CD1c-positive myeloid dendritic cell (primary cell): ENCODE data around the gene ATP2B2.

Source experiments
- DNase-seq: peaks from one replicate; pipeline ENCODE4 v3.0.0-alpha.2; 2016; ENCODE audit errors: extremely low spot score

Gene ATP2B2

GRCh38 chr3:10493202-10493589 lies 12.2 kb downstream of the ATP2B2 start:
- no peak for DNase-seq

GRCh38 chr3:10492364-10493201 lies 12.8 kb downstream of the ATP2B2 start:
- no peak for DNase-seq

DNA sequence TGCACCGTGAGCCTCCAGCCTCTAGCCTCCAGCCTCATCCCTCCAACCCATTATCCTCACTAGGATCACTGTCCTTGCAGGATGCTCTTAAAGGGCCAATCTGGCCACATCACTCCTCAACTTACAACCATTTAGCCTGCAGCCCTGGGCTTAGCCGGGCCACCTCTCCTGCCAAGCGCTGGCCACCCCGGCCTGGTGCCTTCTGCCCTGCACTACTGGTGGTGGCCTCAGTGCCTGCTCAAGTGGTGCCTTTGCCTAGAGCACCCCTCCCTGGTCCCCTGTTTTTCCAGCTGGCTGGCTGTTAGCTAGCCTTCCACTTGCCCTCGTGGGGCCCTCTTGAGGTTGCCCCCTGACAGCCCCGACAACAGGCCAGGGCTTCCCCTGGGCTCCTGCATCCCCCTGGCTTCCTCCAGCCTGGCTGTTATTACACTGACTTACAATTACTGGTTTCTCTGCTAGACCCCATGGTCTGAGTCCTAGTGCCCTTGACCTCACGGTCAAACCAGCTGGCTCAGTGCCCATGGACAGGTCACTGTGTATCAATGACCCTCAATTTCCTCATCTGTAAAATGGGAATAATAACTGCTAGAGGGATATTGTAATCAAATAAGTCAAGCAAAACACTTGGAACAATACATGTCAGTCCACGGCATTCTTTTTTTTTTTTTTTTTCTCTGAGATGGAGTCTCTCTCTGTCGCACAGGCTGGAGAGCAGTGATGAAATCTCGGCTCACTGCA lies 15.5 kb downstream of the ATP2B2 start:
- no peak for DNase-seq

DNA sequence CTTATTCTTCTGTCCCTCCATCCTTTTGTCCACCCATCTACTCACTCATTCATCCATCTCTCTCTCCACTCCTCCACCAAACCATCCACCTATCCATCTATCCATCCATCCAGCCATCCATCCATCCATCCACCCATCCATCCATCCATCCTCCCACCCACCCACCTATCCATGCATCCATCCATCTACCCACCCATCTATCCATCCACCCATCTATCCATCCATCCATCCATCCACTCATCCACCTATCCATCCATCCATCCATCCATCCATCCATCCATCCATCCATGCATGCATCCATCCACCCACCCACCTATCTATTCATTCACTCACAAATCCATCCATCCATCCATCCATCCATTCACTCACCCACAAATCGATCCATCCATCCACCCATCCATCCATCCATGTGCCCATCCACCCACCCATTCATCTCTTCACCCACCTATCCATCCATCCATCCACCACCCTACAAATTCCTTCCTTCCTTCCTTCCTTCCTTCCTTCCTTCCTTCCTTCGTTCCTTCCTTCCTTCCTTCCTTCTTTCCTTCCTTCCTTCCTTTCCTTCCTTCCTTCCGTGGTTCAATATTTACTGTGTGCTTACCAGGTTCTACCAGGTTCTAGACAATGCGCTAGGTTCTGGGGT lies 17.3 kb downstream of the ATP2B2 start:
- no peak for DNase-seq

DNA sequence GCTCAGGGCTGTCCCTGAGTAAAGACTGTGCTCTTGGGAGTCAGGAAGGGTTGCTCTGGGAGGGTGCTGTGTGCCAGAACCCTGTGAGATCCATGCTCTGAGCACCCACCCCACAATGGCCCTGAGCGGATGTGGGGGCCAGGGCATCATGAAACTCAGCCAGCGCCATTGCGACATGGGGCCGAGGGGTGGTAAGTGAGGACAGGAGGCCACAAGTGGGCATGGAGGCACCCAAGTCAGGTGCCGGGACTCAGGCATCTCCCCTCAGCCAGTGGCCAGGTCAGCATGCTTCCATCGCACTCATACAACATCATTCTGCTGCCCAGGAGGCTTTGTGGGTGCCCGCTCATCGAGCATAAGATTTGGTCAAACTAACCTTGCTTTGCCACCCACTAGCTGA lies 19.6 kb downstream of the ATP2B2 start:
- DNase-seq = no peak

DNA sequence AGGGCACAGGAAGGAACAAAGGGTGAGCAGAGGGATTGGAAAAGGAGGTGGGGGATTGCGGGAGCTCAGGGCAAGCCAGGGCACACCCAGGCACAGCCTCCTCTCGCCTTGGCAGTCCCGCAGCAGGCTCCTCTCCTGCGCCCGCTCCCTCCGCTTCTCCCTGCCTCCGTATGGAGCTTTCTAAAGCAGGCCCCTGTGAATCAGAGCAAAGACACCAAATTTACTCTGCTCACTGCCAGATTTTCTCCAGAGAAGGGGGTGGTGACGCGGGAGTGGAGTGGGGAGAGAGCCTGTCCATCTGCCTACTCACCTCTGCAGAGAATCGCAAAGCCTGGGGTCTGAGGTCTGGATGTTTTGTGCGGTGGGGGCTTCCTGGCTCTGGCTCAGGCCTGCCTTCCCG lies 20.0 kb downstream of the ATP2B2 start:
- DNase-seq = no peak

DNA sequence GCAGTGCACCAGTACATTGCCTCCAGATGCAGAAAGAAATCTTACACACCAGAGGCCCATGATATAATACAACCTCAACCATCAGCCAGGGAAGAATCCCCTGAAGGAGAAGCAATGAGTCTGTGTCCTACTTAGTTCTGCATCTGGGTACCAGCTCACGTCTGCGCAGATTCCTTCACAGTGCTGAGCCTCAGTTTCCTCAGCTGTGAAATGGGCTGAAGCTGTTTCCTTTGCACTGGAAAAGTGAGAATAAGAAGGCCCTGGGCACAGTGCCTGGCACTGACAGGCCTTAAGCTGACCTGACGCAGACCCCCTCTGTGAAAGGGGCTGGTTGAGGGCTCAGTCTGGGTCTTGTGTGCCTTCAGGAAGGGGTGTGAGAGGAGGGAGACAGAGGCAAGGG lies 20.7 kb downstream of the ATP2B2 start:
- DNase-seq = no peak

DNA sequence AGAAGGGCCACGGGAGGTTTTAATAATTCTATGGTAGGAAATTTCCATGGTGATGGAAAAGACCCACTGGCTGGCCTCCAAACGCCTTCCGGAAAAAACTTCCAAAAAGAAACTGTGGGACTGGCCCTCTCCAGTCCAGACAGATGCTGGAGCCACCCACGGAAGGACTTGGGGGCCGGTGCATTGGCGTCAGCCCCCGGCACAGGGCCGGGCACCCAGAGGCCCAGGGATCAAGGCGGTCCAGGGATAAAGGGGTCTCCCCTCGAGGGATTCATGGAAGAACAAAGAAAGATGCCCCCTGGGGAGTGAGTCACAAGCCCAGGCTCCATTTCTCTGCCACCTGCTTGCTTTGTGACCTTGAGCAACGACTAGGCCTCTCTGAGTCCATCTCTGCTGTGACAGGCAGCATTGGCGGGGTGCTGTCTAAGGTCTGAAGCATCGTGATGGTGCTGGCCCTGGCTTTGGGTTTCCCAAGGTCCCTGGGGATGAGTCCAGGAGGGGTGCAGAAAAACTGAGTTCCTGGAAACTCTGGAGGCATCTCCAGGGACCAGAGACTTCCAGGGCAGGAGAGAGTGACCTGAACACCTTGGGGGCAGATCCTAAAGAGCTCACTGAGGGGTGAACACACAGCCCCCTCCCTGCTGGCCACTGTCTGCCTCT lies 21.6 kb downstream of the ATP2B2 start:
- no peak for DNase-seq

DNA sequence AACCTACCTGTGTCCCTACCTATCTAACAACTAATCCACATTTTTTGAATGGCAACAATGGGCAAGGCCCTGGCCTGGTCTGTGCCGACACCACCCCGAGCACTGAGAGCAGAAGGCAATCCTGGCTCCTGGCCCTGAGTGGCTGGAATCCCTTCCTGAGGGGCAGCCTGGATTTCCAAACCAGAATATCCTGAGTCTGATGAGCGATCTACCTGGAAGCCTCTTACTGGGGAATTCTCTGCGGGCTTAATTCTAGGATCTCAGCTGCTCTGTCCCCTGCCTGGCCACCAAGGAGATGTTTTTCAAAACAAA lies 22.1 kb downstream of the ATP2B2 start:
- no peak for DNase-seq

DNA sequence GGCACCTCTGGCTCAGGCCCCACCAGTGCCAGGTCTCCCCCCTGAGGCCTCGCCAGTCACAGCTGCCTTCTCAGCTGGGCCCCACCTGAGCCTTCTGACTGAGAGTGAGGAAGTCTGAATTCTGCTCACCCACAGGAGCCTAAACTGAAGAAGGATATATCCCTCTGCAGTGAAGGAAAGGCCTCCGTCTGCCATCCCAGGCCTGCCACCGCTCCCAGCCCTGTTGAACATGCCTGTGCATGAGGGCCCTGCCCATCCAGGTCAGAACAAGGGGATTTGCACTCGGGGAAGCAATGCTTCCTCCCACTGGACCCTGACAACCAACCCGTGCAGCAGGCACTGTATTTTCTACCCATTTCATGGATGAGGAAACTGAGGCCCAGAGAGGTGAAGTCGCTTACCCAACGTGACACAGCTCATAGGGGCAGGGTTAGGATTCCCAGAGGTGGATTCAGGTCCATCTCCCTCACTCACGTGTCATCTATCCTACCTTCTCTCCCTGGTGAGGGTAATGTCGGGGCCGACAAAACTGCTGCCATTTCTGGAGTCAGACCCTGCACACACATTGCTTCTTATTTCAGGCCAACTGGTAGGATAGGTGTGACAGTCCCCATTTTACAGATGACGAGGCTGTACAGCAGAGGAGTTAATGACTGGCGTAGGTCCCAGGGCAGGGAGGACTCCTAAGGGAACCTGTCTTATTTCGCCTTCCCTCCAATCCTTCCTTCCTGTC lies 22.6 kb downstream of the ATP2B2 start:
- DNase-seq = no peak

GRCh38 chr3:10480871-10481378 lies 24.5 kb downstream of the ATP2B2 start:
- no peak for DNase-seq

DNA sequence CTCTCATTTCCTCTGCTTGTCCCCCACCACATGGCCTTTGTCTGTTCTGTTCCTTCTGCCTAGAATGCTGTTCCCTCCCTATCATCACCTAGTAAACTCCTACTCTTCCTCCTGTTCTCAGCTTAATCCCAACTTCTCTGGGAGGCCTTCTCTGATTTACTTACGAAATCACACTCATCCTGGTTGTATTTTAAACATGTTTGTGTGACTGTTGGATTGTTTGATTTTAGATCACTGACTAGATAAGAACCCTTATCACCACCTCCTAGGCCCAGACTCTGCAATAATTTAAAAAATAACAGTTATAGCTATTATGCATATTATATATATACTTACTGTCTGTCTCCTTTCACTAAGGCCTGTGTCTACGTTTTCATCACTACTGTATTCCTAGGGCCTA lies 26.1 kb downstream of the ATP2B2 start:
- DNase-seq = no peak

- no peak for DNase-seq
Measured at GRCh38 chr3:10475983-10476382, 29.4 kb downstream of the ATP2B2 start.

GRCh38 chr3:10474847-10475246 lies 30.5 kb downstream of the ATP2B2 start:
- no peak for DNase-seq

DNA sequence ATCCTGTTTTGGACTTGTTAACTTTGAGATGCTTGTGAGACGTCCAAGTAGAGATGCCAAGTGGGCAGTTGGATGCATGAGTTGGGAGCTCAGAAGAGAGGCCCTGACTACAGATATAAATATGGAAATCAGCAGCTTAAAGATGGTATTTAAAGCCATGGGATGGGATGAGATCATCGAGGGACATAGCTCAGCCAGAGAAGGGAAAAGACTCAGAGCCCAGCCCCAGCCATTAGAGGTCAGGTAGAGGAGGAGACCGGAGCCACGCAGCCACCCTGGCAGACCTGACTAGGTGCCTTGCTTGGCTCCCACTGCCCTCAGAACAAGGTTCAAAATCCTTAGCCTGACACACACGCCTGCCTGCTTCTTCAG lies 31.1 kb downstream of the ATP2B2 start:
- DNase-seq = no peak

DNA sequence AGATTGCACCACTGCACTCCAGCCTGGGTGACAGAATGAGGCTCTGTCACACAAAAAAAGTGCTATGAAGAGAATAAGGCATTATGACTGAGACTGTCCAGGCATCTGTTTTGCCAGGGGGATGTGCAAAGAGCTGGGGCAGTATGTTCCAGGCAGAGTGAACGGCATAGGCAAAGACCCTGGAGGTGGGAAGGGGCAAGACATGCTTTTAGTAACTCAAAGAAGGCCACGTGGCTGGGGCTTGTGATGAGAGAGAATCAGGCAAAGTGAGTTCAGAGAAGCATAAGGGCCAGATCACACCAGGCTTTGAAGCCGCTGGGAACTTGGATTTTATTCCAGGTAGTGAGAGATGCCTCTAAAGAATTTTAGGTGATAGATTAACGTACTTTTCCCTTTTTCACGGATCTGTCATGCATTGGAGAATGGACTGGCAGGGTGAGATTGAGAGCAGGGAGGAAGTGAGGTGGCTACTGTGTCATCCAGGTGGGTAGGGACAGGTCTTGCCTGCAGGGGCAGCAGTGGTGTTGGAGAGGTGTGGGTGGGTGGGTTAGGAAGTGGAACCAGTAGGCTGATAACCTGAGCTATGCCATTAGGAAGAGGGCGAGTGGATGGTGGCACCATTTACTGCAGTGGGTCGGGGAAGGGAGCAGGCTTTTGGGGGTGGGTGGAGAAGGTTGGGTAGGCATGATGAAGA lies 31.7 kb downstream of the ATP2B2 start:
- DNase-seq = no peak

GRCh38 chr3:10472877-10473440 lies 32.4 kb downstream of the ATP2B2 start:
- no peak for DNase-seq

- DNase-seq = no peak
Measured at GRCh38 chr3:10471054-10471688, 34.2 kb downstream of the ATP2B2 start.

GRCh38 chr3:10470120-10471053 lies 35.0 kb downstream of the ATP2B2 start:
- DNase-seq = no peak
